Endometrium (tissue), 2 donors: ENCODE data around the gene KIAA0825.
"Not testable (repeated sequence)": the region's sequence is repeated elsewhere in the genome, so short reads cannot be mapped to it uniquely, and the experiment has no call there.

Experiments
- FAIRE-seq: peaks from 2 replicates; lab custom pipeline; 2012; peaks lifted over from hg19 to GRCh38; lab: Jason Lieb, UNC
- donor health status: control.
- donor health status: control.

The KIAA0825 gene

DNA sequence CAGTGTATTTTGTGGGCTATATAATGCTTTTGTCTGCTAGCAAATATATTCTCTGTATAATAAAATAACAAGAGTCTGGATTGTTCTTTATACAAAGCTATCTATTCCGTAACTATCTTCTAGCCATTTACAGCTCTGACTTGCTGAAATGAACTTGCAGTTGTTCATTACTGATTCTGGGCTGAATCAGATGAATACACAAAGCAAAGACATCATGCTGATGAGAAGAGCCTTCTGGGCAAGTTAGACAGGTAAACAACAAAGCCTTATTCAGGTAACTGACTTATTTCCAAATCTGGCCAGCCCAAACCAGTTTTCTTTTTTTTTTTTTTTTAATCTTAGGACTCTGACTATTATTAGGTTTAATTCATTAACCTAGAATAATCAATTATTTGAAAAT, 255.5 kb downstream of the KIAA0825 start:
- no peak for FAIRE-seq

DNA sequence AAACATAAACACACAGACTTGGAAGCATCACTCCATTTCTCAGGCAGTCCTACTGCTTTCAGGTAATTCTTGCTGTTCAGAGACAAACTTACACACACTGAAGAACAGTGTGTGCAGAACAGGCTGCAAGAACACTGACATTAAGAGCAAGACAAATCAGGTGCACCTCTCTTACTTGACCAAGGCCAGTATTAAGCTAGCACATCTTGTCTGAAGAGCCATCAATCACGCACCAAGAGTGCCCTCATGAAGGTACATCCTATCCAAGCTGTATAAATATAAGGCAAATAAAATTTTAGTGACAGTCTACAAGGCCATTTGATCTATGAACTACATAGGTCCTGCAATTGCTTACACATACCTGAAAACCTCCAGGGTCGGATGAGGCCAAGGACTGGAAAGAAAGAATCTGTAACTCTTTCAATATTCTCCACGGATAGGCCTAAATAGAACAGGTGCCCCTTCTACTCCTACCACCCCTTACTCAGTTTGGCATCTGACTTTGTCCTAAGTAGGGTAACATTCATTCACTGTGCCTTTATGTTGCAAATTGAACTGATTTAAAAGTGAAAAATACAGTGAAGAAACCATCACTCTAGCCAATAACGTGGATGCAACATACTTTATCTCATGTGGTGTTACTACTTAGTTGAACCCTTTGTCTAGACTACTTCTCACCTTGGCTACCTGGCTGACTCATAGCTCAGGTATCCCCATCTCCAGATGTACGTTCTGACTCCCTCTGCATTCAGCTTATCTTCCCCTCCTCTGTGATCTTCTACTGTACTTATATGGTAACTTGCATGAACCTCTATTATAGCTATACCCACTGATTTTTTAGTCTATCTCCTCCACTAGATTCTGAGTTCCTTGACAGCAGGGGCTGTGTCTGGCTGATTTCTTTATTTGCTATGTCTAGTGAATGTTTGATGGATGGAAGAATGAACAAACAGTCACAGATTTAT, 256.3 kb downstream of the KIAA0825 start:
- FAIRE-seq = no peak

DNA sequence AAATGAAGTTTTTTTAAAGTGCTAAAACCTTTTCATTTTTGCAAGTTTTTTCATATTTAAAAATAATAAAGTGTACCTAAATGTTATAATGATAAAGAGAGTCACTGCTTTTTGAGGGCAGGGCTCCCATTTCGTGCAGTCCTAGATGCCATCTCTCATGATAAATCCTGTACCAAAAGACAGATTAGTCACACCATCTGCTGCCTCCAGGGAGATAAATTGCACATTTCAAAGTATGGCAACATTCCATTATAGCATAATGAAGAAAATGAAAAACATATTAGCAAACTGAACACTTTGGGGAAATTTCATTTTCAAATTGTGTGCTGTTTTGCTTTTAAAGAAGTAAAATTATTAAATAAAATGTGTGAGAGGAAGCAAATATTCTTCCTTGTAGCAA, 257.2 kb downstream of the KIAA0825 start:
- no peak for FAIRE-seq

DNA sequence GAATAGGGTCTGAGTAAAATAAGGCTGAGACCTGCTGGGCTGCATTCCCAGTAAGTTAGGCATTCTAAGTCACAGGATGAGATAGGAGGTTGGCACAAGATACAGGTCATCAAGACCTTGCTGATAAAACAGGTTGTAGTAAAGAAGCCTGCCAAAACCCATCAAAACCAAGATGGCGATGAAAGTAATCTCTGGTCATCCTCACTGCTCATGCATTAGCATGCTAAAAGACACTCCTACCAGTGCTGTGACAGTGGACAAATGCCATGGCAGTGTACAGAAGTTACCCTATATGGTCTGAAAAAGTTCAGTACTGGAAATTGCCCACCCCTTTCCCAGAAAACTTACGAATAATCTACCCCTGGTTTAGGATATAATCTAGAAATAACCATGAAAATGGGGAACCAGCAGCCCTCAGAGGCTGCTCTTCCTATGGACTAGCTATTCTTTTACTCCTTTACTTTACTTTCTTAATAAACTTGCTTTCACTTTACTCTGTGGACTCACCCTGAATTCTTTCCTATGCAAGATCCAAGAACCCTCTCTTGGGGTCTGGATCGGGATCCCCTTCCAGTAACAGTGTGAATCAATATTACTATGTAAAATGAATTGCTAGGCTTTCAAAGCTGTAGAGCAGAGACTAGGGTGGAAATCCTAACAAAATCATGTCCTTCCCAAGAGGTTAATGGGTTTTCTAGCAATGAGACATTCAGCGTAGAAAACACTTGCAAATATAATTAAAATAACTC, 257.8 kb downstream of the KIAA0825 start:
- no peak for FAIRE-seq

DNA sequence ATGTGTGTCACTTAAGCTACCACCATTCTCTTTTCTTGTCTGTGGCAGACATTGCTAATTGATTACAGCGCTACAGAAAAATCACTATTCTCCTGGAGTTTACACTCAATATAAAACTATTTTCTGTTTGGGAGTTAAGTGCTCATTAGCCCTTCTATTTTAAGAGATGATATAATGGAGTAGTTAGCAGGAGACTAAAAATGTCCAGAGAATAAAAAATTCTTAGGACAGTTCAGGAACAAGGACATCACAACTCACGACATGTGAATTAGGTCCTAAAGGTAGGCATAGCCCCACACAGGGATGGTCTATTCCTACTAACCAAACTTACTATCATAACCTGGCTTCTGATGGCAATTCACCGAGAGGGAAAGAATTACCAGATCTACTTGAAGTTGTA, 258.5 kb downstream of the KIAA0825 start:
- FAIRE-seq = no peak

DNA sequence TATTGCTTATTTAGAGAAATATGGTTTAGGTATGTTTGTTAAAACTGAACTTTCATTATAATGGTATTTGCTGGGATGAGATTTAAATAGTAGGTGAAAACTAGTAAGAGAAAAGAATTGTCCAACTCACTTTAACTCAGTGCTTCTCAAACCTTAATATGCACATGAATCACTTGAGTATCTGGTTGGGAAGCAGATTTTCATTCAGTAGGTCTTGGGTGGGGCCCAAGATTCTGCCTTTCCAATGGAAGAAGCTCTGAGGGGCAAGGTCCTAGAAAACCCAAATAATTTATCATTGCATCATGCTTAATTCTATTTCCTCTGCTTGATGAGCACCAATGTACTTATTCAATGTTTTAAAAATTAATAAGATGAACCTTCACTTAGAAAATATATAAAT, 262.6 kb downstream of the KIAA0825 start:
- no peak for FAIRE-seq

DNA sequence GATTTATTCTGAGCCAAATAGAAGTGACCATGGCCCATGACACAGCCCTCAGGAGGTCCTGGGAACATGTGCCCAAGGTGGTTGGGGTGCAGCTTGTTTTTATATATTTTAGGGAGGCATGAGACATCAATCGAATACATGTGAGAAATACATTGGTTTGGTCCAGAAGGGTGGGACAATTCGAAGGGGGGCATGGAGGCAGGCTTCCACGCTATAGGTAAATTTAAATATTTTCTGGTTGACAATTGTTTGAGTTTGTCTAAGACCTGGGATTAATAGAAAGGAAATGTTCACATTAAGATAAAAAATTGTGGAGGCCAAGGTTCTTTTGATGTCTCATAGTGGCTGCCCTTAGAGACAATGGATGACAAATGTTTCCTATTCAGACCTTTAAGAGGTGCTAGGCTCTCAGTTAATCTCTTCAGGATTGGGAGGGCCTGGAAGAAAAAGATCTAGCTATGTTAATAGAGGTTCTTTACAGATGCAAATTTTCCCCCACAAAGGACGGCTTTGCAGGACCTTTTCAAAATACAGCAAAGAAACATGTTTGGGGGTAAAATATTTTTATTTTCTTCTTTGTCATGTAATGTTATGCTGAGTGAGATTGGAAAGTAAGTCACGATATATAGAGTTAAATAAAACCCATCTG, 263.4 kb downstream of the KIAA0825 start:
- not testable (repeated sequence) for FAIRE-seq

DNA sequence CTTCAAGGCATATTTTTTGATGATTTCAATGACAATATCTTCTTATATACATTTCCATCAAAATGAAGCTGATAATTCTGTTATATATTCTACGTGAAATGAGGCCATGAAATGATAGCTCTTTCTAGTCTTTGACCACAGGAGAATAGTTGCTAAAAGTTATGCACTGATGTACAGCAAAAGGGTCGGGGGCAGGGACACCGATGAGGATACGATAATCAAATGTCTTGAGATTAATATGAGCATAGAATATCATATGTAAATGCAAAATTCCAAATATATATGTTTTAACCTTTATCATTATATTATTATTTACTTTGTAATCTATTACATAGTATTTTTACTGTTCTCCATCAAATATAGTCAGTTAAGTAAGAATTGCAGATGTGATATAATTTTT, 264.8 kb downstream of the KIAA0825 start:
- no peak for FAIRE-seq

DNA sequence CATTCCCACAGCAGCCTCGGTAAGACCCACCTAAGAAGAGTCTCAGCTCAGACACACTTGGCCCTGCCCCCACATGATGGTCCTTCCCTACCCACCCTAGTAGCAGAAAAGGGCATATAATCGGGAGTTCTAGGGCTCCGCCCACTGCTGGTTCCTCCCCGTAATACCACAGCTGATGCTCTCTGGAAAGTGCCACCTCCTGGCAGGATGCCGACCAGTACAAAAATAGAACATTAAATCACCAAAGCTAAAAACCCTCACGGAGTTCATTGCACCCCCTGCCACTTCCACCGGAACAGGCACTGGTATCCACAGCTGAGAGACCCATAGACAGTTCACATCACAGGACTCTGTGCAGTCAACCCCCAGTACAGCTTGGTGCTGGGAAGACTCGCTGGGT, 271.3 kb downstream of the KIAA0825 start:
- FAIRE-seq = no peak

DNA sequence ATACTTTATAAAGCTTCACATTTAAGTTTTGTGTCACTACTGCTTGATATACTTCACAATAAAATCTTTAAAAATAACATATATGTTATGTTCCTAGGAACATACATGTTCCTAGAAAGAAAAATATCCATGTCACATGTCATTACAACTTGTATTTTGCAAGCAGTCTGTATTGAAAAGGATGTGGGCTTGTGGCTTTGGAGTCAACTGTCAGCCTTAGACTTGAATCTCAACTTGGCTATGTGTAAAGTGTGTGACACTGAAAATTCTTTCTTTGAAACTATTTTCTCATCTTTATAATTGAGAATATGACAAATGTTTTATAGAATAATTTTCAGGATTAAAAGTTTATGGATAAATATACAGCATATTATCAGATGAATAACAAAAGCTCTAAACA, 273.1 kb downstream of the KIAA0825 start:
- no peak for FAIRE-seq

DNA sequence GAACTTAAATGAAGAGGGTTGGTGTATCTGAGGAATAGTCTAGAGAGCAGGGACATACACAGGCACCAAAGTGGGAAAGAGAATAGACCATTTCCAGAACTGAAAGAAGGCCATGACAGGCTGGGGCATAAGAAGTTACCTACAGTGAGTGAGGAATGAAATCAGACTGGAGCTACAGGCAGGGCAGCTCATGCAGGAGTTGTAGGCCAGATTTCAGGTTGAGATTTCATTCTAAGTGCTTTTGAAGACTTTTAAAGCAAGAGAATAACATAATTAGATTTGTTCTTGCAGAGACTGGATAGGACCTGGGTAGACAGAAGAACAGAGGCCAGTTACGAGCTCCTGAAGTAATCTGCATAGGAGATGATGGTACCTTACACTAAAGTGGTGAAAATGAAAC, 280.8 kb downstream of the KIAA0825 start:
- no peak for FAIRE-seq

DNA sequence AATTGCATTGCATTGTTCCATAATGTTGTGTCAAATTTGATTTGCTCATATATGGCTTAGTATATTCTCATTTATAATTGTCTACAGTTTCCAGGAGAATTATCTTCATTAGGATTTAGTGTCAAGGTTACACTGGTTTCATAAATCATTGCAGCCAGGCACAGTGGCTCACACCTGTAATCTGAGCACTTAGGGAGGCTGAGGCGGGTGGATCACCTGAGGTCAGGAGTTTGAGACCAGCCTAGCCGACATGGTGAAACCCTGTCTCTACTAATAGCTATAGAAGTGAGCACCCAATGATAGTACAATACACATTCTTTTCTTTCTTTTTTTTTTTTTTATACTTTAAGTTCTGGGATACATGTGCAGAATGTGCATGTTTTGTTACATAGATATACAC, 282.5 kb downstream of the KIAA0825 start:
- FAIRE-seq = no peak

DNA sequence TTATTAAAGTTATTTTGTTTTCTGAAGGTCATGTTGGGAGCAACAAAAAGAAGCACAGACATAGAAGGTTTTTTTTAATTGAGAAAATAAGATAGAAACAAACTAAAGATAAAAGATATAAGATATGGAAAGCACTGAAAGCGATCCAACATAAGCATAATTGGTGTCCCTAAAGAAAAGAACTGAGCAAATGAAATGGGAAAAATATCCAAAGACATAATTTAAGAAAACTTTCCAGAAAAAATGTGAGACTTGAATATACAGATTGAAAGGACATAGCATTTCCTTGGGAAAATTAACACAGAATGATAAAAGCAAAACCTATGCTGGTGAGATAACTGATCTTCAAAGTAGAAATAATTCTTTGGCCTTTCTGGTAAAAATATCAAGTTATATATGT, 289.3 kb downstream of the KIAA0825 start:
- no peak for FAIRE-seq

DNA sequence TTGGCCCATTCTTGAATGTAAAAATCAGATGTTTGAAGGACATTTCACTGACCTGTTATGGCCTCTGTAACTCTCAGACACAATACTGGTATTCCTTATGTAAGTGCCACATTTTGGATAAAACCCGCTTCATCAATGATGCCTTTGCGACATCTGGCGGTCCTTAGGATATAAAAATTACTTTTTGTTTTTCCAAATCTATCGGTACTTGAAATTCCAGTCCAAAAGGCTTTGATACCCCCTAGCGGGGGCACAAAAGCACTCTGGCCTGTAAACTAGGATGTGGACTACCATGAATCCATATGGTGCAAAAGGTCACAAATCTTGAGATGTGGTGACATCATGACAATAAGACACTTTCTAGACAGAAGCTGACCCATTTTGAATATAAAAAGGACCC, 291.8 kb downstream of the KIAA0825 start:
- no peak for FAIRE-seq

DNA sequence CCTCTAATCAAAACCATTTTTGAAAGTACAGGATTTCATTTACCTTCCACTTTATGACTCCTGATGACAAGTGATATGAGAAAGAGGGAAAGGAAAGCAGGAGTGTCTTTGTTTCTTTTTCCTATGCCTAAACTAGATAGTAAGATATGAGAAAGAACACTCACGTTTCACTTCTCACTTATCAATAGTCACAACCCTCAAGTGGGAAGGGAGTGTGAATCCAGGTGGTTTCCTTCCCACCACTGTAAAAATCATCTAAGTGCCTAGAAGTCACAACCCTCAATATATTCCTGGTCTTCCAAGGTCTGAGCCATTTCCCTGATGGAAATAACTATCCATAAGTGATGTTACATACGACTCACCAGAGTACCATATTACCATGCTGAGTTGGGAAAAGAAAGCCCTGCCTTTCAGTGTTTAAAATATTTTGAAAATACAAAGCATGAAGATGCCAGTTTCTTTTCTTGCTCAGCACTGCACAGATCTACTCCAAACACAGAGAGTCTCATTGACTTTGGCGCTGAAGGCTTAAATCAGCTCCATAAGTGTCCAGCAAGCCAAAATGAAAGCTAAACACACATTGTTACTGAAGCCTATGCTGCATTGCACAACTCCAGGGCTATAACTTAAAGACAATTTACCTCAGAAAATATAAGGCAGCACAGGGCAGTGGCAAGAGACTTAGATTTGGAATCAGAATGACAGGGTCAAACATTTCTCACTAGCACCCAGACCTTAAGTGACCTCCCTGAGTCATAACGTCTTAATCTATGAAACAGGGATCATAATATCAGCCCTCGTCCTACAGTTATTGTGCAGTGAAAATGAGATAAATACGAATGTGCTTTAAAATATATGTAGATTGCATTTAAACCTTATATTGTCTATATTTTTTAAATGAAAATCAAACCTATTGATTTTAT, 301.2 kb downstream of the KIAA0825 start:
- FAIRE-seq = no peak

DNA sequence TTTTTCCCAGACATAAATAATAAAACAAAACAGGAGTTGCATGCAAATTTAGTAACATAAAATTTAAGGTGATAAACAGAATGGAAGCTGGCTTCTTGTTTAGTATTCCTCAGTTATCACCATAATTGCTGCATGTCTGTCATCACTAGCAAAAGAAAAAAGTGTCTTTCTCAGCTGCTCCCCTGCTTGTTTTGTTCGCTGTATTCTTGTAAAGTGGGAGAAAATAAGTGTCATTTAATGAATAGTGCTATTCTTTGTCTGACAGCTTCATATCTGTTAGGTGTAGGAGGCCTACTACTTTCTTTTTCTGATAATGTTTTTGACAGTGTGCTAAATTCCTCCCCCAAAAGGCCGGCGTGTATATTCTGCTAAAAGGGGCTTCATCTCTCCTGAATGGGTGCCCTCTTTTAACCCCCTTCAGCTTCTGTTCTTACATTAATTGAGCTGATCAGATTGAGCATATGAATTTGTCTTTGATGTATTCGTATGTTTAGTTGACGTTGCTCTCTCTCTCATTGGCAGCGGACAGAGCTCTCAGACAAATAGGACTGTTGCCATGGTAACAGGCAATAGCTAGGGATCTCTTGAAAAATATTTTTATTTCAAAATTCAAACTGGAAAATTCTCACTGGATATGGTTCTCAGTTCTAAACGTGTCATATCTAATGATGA, 303.8 kb downstream of the KIAA0825 start:
- no peak for FAIRE-seq

DNA sequence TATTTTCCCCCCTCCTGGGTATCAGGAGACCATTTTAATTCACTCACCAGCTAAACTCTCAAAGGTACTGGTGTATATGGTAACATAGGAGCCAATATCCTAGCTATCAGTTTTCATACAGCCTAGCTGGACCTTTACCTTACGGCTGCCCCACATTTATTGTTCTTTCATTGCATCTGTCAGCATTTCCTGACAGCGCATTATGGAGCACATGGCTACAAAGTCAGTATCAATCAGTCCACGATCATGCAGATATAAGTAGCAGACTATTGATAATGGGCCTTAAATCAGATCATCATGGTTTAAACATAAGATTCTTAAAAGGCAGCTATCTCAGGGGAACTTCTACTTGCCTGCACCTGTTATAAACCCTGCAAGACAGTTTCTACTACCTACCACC, 304.7 kb downstream of the KIAA0825 start:
- no peak for FAIRE-seq

DNA sequence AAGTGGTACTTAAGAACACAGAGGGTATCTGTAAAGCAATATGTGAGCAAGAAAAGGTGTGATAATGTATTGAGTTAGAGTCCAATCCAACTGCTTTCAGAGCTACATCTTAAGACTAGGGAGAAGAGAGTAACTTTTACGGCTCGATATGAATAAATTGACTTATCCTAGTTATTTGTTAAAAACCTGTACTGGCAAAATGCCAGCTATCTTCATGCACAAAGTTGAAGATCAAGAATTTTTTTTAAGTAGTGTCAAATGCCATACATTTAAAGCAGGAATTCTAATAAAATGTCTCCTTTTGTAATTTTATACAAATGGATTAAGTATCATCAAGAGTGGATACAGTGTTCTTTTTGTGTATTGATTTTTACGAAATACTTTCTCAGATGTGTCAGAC, 305.2 kb downstream of the KIAA0825 start:
- FAIRE-seq = no peak

DNA sequence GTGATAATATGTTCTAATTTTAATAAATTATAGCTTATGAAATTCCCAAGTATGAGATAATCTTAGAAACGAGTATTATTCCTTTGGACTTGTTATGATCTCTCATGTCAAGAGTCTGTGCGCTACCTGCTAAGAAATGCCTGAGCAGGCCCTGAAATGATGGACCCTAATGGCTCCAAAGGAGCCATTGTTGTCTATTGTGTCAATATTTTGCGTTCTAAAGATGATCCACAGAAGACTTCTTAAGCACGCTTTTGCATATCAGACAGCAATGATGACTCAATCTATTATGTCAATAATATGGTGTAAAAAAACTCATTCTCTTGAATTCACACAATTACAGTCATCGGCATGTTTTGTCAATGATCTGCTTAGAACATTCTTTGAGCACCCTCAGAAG, 306.1 kb downstream of the KIAA0825 start:
- no peak for FAIRE-seq

DNA sequence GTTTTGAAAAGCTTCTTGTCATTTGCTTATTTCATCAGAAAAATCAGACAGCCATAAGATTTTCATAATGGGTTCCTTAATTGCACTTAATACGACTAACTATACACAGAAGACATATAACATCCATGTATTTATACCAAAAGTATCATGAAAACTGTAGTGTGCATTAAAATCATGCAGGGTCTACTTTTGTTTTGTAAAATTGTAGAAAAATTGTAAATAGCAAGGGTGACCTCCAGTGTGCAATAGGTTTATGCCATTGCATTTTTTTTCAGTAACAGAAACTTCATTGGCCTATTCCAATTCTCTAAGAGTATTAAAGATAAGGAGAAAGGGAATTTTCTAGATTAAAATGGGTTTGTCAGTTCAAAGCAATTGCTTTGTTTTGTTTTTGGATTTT, 307.6 kb downstream of the KIAA0825 start:
- FAIRE-seq = no peak

DNA sequence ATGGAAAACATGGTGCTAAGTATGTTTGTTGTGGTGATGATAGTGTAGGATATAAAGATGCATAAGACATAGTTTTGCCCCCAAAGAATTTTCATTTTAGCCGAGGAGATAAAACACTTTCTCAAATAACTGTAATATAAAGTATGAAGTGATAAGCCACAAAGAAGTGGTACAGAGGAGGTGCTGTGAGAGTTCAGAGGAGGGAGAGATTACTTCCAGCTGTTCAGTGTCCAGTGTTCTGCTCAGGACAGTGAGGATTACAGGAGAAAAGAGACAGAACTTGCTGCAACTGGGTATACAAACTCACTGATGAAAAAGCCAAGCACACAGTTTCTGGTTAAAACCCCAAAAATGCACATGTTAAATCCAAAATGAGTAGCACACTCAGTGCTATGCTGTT, 309.3 kb downstream of the KIAA0825 start:
- no peak for FAIRE-seq
